Fibroblast of skin of left quadriceps (primary cell): ENCODE data around the gene TRIM27.
"Not testable (repeated sequence)": the region's sequence is repeated elsewhere in the genome, so short reads cannot be mapped to it uniquely, and the experiment has no call there.

Experiments used
- DNase-seq, 2 experiments: peaks; one replicate each; pipeline ENCODE4 v3.0.0-alpha.2; 2013; ENCODE audit warnings: low read depth in 2 of 2

Gene TRIM27

DNA sequence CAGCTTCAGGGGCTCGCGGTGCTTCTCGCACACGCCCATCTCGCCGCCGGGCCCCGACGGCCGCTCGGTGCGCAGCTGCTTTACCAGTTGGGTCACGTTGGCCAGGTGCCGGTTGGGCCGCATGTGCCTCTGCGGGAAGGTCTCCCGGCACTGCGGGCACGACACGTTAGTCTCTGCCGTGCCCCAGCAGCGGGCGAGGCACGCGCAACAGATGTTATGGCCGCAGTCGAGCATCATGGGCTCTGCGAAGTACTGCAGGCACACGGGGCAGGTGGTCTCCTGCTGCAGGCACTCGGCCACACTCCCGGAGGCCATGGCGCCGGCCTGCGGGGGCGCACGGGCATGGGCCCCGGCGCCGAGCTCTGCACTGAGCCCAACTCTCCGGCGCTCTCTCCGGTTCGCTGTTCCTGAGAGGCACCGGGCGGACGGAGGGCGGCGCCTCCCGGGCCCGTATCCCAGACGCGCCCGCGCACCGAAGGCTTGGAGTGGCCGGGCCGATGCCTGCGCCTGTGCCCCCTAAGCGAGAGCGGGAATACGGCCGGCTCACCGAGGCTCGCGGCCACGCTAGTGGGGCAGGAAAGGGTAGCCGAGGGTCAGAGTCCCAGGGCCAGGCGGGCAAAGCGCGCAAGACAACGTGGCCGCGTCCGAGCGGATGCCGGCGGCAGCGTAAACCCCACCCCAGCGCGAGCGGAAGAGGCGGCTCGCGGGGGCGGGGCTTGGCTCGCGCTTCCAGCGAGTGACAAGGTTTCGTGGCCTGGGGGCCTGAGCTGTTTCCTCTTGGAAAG lies at the start of gene TRIM27:
TSS of gene TRIM27 (minus strand) at position 668 of the 785 bp plus-strand sequence. CDS start at position 315, 353 bp downstream.
- DNase-seq, result peak in 1 of 2 experiments; percentile 63

DNA sequence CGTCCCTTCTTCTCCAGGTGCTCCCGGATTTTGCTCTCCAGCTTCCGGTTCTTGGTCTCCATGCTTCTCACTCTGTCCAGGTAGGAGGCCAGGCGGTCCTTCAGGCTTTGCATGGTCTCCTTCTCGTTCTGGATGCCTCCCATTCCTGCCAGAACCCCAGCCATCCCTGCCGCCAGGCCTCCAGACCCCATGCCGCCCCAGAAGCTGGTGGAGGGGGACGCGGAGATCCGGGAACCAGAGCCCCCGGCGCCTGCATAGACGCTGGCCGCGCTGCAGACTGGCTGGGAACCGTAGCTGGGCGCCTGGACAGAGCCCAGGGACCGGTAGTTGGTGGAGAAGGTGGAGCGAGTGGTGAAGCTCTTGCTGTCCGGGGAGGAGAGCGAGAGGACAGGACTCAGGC lies 46.3 kb upstream of the TRIM27 start:
- not testable (repeated sequence) for DNase-seq

GRCh38 chr6:28969129-28969528 lies 45.3 kb upstream of the TRIM27 start:
- DNase-seq, result no peak

DNA sequence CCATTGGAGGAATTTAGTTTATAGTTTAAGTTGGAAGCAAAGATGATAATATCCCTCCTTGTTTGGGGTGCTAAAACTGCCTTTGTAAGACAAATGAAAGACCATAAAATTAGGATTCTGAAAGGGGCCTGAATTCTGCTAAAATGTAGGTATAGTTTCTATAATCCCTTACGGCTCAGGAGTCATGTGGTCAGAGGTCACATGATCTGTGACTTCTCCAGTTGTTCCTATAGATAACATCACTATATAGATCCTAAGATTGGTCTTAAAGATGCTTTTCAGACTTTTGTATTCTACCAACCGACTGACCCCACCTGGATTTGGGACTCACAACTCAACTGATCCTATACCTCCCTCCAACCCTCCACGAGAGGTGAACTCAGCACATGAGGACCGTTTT lies 44.7 kb upstream of the TRIM27 start:
- DNase-seq, result no peak

- DNase-seq, result no peak
Observed at GRCh38 chr6:28965706-28966105, 41.9 kb upstream of the TRIM27 start.

DNA sequence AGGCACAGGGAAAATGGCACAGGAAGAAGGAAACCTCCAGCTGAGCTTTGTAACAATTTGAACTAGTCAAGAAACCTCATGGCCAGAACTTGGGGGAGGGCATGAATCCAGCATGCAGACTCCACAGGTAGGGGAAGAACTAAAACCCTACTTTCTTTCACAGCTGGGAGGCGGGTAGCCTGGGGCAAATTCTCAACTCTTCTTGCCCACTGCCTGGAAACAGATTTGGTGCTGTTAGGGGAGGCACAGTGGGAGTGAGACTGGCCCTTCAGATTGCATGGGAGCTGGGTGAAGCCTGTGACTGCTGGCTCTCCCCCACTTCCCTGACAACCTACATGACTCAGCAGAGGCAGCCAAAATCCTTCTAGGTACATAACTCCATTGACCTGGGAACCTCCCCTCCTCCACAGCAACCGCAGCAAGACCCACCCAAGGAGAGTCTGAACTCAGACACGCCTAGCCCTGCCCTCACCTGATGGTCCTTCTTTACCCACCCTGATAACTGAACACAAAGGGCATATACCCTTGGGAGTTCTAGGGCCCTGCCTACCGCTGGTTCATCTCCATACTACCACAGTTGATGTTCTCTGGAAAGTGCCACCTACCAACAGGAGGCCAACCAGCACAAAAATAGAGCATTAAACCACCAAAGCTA lies 37.2 kb upstream of the TRIM27 start:
- DNase-seq, result no peak

DNA sequence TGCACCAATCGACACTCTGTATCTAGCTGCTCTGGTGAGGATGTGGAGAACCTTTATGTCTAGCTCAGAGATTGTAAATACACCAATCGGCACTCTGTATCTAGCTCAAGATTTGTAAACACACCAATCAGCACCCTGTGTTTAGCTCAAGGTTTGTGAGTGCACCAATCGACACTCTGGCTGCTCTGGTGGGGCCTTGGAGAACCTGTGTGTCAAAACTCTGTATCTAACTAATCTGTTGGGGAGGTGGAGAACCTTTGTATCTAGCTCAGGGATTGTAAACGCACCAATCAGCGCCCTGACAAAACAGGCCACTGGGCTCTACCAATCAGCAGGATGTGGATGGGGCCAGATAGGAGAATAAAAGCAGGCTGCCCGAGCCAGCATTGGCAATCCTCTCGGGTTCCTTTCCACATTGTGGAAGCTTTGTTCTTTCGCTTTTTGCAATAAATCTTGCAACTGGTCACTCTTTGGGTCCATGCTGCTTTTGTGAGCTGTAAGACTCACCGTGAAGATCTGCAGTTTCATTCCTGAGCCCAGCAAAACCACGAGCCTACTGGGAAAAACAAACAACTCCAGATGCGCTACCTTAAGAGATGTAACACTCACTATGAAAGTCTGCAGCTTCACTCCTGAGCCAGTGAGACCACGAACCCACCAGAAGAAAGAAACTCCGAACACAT lies 34.9 kb upstream of the TRIM27 start:
- DNase-seq, result not testable (repeated sequence)

- not testable (repeated sequence) for DNase-seq
Observed at GRCh38 chr6:28957795-28958314, 34.1 kb upstream of the TRIM27 start.

DNA sequence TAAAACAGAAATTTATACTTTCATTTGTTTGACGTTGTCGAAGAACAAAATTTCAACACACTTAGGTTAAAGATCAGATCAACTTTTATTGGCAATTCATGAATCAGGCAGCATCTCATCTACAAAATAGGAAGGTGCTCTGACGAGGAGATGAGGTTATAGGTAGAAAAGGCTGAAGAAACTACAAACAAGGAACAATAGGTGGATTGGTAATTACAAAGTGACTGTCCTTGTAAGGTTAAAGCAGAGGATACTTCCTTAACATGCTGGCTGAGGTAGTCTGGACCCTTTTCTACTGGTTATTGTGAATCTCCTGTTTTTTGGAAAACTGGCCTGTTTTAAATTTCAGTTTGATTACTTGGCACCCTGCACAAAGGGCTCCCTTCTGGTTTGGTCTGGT lies 32.5 kb upstream of the TRIM27 start:
- DNase-seq, result no peak

DNA sequence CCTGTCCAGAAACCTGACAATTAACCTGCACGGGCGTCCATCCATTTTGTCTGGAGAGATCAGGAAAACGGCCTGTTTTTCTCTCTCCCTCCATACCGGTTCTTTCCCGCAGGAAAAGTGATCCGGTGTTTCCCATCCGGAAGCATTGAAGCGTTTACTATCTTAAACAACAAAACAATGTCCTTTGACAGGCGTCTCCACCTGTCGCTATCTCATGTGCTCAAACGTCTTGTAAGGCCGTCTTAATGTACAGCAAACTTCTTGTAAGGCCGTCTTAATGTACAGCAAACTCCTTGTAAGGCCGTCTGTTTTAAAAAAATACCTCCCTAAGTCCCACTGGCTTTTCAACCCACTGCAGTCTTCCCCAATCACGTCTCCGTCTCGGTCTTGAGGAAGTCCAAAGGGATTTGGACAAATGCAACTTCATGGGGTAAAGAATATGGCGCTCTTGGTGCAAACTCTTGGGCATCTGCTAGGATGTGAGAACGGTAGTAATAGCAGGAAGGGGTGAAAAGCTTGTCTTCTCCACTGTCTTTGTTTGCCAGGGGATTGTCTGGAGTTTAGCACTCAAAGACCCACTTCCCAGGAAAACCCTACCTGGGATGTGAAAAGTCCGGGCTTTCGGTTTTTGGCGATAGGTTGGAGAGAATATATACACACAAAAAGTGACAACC lies 29.9 kb upstream of the TRIM27 start:
- no peak for DNase-seq

DNA sequence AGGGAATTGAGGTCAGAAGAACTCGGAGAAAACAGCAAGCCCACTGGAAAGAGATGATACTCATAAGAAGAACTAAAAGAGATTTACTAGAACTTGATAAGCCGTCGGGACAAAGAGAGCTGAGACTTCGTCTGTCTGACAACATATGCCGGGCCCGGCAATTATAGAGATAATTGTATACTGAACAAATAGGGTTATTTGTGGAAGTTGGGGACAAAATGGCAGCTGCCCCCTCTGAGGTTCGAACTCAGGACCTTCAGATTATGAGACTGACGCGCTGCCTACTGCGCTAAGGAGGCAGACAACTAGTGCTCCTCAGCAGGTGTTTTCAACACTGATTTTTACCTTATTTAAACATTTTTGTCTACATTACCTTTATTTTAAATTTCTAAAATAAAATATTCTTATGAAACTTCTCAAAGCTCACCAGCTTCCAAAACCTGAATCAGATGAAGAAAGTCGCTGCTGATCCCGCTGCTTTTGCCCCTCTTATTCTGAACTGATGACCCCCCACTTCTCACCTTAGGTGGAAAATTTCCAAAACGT lies 29.3 kb upstream of the TRIM27 start:
- DNase-seq, result peak in 1 of 2 experiments; percentile 35

- not testable (repeated sequence) for DNase-seq
Observed at GRCh38 chr6:28949656-28950195, 25.9 kb upstream of the TRIM27 start.

DNA sequence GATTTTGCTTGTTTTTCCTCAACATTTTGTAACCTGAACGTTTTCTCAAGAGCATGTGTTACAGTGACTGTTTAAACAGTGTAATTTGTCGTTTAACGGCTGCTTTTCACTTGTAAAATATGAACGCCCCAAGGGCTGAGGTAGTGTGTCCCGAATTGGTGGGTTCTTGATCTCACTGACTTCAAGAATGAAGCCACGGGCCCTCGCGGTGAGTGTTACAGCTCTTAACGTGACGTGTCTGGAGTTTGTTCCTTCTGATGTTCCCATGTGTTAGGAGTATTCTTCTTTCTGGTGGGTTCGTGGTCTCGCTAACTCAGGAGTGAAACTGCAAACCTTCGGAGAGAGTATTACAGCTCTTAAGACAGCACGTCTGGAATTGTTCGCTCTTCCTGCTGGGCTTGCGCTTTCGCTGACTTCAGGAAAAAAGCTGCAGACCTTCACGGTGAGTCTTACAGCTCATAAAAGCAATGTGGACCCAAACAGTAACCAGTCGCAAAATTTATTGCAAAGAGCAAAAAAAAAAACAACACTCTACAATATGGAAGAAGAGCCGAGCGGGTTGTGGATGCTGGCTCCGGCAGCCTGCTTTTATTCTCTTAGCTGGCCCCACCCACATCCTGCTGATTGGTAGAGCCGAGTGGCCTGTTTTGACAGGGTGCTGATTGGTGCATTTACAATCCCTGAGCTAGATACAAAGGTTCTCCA lies 25.1 kb upstream of the TRIM27 start:
- DNase-seq, result no peak

DNA sequence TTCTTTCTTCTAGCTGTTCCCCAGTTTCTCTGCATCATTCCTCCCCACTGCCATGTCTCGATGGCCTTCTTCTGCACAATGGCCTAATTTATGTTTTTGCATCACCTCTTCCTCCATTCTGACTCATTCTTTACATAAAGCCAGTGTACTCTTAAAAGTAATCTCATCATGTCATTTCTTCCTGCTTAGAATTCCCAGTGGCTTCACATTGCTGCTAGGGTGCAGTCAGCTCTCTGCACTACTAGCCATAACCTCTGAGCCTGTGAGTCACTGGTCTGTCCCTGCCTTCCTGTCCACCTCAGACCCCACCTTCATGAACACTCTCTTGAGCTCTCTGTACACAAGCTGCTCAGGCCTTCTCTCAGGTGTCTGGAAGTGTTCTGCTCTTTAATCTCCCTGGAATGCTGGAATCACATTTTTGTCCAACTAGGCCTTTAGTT lies 24.1 kb upstream of the TRIM27 start:
- no peak for DNase-seq

- no peak for DNase-seq
Observed at GRCh38 chr6:28947067-28947765, 23.4 kb upstream of the TRIM27 start.

DNA sequence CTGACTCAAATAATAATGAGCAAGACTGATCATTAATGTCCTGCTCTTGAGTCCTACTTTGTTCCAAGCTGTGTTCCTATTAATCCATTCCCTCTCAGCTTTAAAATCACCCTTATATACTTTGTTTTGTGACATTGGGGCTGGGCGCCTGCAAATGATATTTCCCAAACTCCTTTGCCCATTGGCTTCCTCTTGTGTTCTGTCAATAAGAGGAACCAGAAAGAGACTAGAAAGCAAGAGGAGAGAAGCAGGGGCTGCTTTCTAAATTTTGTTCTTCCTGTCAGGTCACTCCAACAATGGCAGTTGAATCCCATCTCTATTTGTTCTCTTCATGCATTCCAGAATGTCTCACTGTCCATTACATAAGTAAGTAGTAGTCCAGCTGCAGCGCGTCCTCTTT lies 21.6 kb upstream of the TRIM27 start:
- DNase-seq, result no peak

GRCh38 chr6:28944412-28944865 lies 20.7 kb upstream of the TRIM27 start:
- DNase-seq, result peak; percentile 65

GRCh38 chr6:28943557-28944411 lies 20.0 kb upstream of the TRIM27 start:
- peak; percentile 37 to 49 for DNase-seq

DNA sequence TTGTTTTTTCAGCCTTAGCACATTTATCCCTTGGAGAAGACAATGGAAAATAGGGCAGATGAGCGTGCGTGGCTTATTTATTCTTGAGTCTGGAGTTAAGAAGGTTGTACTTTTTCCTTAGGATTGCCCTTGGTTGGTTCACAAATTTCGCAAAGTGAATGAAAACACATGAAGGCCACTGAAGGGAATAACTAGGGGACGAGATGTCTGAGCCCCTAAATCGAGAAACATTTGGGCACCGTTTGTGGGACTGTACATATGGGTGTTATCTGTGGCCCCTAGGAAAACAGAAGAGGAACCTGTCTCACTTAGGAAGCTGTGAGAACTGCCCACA lies 19.4 kb upstream of the TRIM27 start:
- DNase-seq, result no peak
